ACC112 (cell line): ENCODE data around the gene MAP6D1.

ENCODE experiments used
- H2AFZ ChIP-seq: fragments of 200-600 bp; sonication (generic); one replicate; pipeline ENCODE4 v1.6.0; 2017; ENCODE audit warnings: antibody characterized with exemption, low read length; ENCODE audit not compliant: unreplicated experiment
- H3K27ac ChIP-seq: fragments of 200-600 bp; sonication (generic); 2 replicates; pipeline ENCODE4 v1.5.1; 2014; ENCODE audit warnings: low read depth, mild to moderate bottlenecking, antibody characterized with exemption, low read length, moderate library complexity
- H3K27me3 ChIP-seq: fragments of 200-600 bp; sonication (generic); 2 replicates; pipeline ENCODE4 v1.6.1; 2014; ENCODE audit warnings: mild to moderate bottlenecking, antibody characterized with exemption, low read length, moderate library complexity, mixed read lengths; ENCODE audit not compliant: insufficient read depth
- H3K36me3 ChIP-seq: fragments of 200-600 bp; sonication (generic); 2 replicates; pipeline ENCODE4 v1.6.1; 2016; ENCODE audit warnings: mild to moderate bottlenecking, antibody characterized with exemption, low read length, moderate library complexity, mixed read lengths; ENCODE audit not compliant: insufficient read depth
- H3K4me1 ChIP-seq: fragments of 200-600 bp; sonication (generic); one replicate; pipeline ENCODE4 v1.6.1; 2016; ENCODE audit warnings: low read length, mixed read lengths; ENCODE audit not compliant: insufficient read depth, unreplicated experiment, control insufficient read depth
- H3K4me3 ChIP-seq: fragments of 200-600 bp; sonication (generic); 2 replicates; pipeline ENCODE4 v1.5.1; 2014; ENCODE audit warnings: mild to moderate bottlenecking, low read depth, low read length
- H3K79me2 ChIP-seq: fragments of 200-600 bp; sonication (generic); one replicate; pipeline ENCODE4 v1.6.0; 2016; ENCODE audit warnings: low read length; ENCODE audit not compliant: control insufficient read depth, unreplicated experiment, insufficient read depth

The MAP6D1 gene

GRCh38 chr3:183844606-183845005 lies 19.2 kb upstream of the MAP6D1 start:
- H2AFZ ChIP-seq, result no peak overlapping the region
- no peaks in the 10 kb centered on the region for H3K79me2 ChIP-seq
- peaks cover 20% of the 10 kb centered on the region for H3K4me1 ChIP-seq
- H3K4me3 ChIP-seq, result no peak overlapping the region
- H3K27ac ChIP-seq, result peak overlapping the region; percentile 79
- peaks cover 32% of the 10 kb centered on the region for H3K36me3 ChIP-seq
- no peaks in the 10 kb centered on the region for H3K27me3 ChIP-seq

- H3K27me3 ChIP-seq, result no peaks in the 10 kb centered on the region
- H3K36me3 ChIP-seq, result peaks cover 27% of the 10 kb centered on the region
- peaks cover 7% of the 10 kb centered on the region for H3K4me1 ChIP-seq
- H3K27ac ChIP-seq, result no peak overlapping the region
- no peak overlapping the region for H3K4me3 ChIP-seq
- no peaks in the 10 kb centered on the region for H3K79me2 ChIP-seq
- H2AFZ ChIP-seq, result no peak overlapping the region
These were observed 14.4 kb upstream of the MAP6D1 start for GRCh38 chr3:183839751-183840150.

GRCh38 chr3:183837894-183838293 lies 12.5 kb upstream of the MAP6D1 start:
- Histone ChIP-seq H3K27ac (no peak overlapping the region), H2AFZ (no peak overlapping the region), H3K27me3 (no peaks in the 10 kb centered on the region), H3K79me2 (no peaks in the 10 kb centered on the region), H3K4me3 (no peak overlapping the region), H3K36me3 (peaks cover 20% of the 10 kb centered on the region), H3K4me1 (no peaks in the 10 kb centered on the region)

- Histone ChIP-seq H2AFZ (no peak overlapping the region), H3K4me1 (no peaks in the 10 kb centered on the region), H3K36me3 (peaks cover 19% of the 10 kb centered on the region), H3K4me3 (no peak overlapping the region), H3K79me2 (no peaks in the 10 kb centered on the region), H3K27me3 (no peaks in the 10 kb centered on the region), H3K27ac (no peak overlapping the region)
These were observed 12.0 kb upstream of the MAP6D1 start for GRCh38 chr3:183837390-183837789.

- Histone ChIP-seq H3K27ac (no peak overlapping the region), H3K36me3 (peaks cover 3% of the 10 kb centered on the region; the same call in 1 of the 2 replicates), H2AFZ (no peak overlapping the region)
These were observed 8.1 kb upstream of the MAP6D1 start for GRCh38 chr3:183833516-183833915.

GRCh38 chr3:183830187-183830586 lies 4.8 kb upstream of the MAP6D1 start:
- Histone ChIP-seq H3K27ac (no peak overlapping the region), H3K4me1 (no peaks in the 10 kb centered on the region), H2AFZ (no peak overlapping the region), H3K27me3 (no peaks in the 10 kb centered on the region), H3K79me2 (no peaks in the 10 kb centered on the region), H3K4me3 (no peak overlapping the region), H3K36me3 (peaks cover 2% of the 10 kb centered on the region; the same call in 1 of the 2 replicates)

More at GRCh38 chr3:183833516-183833915, 8.1 kb upstream of the MAP6D1 start:
- Histone ChIP-seq H3K4me1 (no peaks in the 10 kb centered on the region), H3K27me3 (no peaks in the 10 kb centered on the region), H3K4me3 (no peak overlapping the region), H3K79me2 (no peaks in the 10 kb centered on the region)

GRCh38 chr3:183829466-183829865 lies 4.1 kb upstream of the MAP6D1 start:
- H3K36me3 ChIP-seq, result 0 out of 2 replicates have a peak, but pooled peaks cover 2% of the 10 kb centered on the region
- H3K4me3 ChIP-seq, result no peak overlapping the region
- no peak overlapping the region for H2AFZ ChIP-seq
- no peaks in the 10 kb centered on the region for H3K79me2 ChIP-seq
- H3K27ac ChIP-seq, result no peak overlapping the region
- H3K4me1 ChIP-seq, result no peaks in the 10 kb centered on the region
- no peaks in the 10 kb centered on the region for H3K27me3 ChIP-seq

GRCh38 chr3:183828538-183828870 lies 3.1 kb upstream of the MAP6D1 start:
- H2AFZ ChIP-seq, result no peak overlapping the region
- 0 out of 2 replicates have a peak, but pooled peaks cover 2% of the 10 kb centered on the region for H3K36me3 ChIP-seq
- H3K27me3 ChIP-seq, result no peaks in the 10 kb centered on the region
- no peaks in the 10 kb centered on the region for H3K79me2 ChIP-seq
- H3K27ac ChIP-seq, result no peak overlapping the region
- H3K4me3 ChIP-seq, result no peak overlapping the region
- no peaks in the 10 kb centered on the region for H3K4me1 ChIP-seq

- Histone ChIP-seq H3K27ac (no peak overlapping the region), H3K79me2 (no peaks in the 10 kb centered on the region), H3K27me3 (no peaks in the 10 kb centered on the region), H3K4me3 (no peak overlapping the region), H3K4me1 (no peaks in the 10 kb centered on the region), H3K36me3 (0 out of 2 replicates have a peak, but pooled peaks cover 2% of the 10 kb centered on the region), H2AFZ (no peak overlapping the region)
These were observed 2.6 kb upstream of the MAP6D1 start for GRCh38 chr3:183827809-183828537.

- Histone ChIP-seq H3K4me3 (no peak overlapping the region), H3K27ac (no peak overlapping the region), H2AFZ (no peak overlapping the region), H3K79me2 (no peaks in the 10 kb centered on the region), H3K27me3 (no peaks in the 10 kb centered on the region), H3K4me1 (no peaks in the 10 kb centered on the region), H3K36me3 (0 out of 2 replicates have a peak, but pooled peaks cover 2% of the 10 kb centered on the region)
These were observed 1.3 kb upstream of the MAP6D1 start for GRCh38 chr3:183826448-183827250.
